ENCODE measurements around the gene RNASE13.
A peak's percentile ranks its signal among the peaks of the same experiment; 100 is the strongest.

RNASE13 gene

GRCh38 chr14:20998674-20999366 lies 35.8 kb downstream of the RNASE13 start, which contains the start of gene SLC39A2:
Gene SLC39A2, plus strand, starts transcription at chr14:20999293. Its CDS starts 154 bp downstream, at chr14:20999447.
- DNase-seq (ENCODE audit: low read depth), result no peak
- TF ChIP-seq CTCF (IDR thresholded peaks at IDR 0.05; ENCODE audit: low read depth, low read length, missing control alignments), result no peak
- H3K4me3 ChIP-seq (ENCODE audit: low read depth, low read length), result no peak within 1 kb of the TSS

- no peak for TF ChIP-seq CTCF (IDR thresholded peaks at IDR 0.05; ENCODE audit: low read depth, low read length, missing control alignments)
- no peak for DNase-seq (ENCODE audit: low read depth)
- H3K4me3 ChIP-seq (ENCODE audit: low read depth, low read length), result no peak overlapping the region
Measured at GRCh38 chr14:20998139-20998538, 36.5 kb downstream of the RNASE13 start.

- H3K4me3 ChIP-seq (ENCODE audit: low read depth, low read length), result no peak overlapping the region
- no peak for DNase-seq (ENCODE audit: low read depth)
- TF ChIP-seq CTCF (IDR thresholded peaks at IDR 0.05; ENCODE audit: low read depth, low read length, missing control alignments), result no peak
Measured at GRCh38 chr14:20997564-20997963, 37.0 kb downstream of the RNASE13 start.

- H3K4me3 ChIP-seq (ENCODE audit: low read depth, low read length), result no peak overlapping the region
- no peak for TF ChIP-seq CTCF (IDR thresholded peaks at IDR 0.05; ENCODE audit: low read depth, low read length, missing control alignments)
- no peak for DNase-seq (ENCODE audit: low read depth)
Measured at GRCh38 chr14:20997115-20997514, 37.5 kb downstream of the RNASE13 start.

- no peak overlapping the region for H3K4me3 ChIP-seq (ENCODE audit: low read depth, low read length)
- no peak for TF ChIP-seq CTCF (IDR thresholded peaks at IDR 0.05; ENCODE audit: low read depth, low read length, missing control alignments)
- DNase-seq (ENCODE audit: low read depth), result no peak
Measured at GRCh38 chr14:20996521-20996920, 38.1 kb downstream of the RNASE13 start.

- H3K4me3 ChIP-seq (ENCODE audit: low read depth, low read length), result peak within 1 kb of the TSS; percentile 97
- TF ChIP-seq CTCF (IDR thresholded peaks at IDR 0.05; ENCODE audit: low read depth, low read length, missing control alignments), result peak; percentile 42
- peak; percentile 96 for DNase-seq (ENCODE audit: low read depth)
Measured at GRCh38 chr14:20989787-20990600, 44.6 kb downstream of the RNASE13 start, which contains the start of gene METTL17. Gene METTL17, plus strand, starts transcription at chr14:20989980. Its CDS starts 23 bp downstream, at chr14:20990003.
